Suppressor macrophage treated with lipopolysaccharide for 1 hour (primary cell): Measurements from ENCODE around the gene TTYH3.

Experiments
- DNase-seq, 3 donors: peaks; one replicate each; pipeline ENCODE4 v3.0.0-alpha.2; 2020 to 2022

Gene TTYH3

DNA sequence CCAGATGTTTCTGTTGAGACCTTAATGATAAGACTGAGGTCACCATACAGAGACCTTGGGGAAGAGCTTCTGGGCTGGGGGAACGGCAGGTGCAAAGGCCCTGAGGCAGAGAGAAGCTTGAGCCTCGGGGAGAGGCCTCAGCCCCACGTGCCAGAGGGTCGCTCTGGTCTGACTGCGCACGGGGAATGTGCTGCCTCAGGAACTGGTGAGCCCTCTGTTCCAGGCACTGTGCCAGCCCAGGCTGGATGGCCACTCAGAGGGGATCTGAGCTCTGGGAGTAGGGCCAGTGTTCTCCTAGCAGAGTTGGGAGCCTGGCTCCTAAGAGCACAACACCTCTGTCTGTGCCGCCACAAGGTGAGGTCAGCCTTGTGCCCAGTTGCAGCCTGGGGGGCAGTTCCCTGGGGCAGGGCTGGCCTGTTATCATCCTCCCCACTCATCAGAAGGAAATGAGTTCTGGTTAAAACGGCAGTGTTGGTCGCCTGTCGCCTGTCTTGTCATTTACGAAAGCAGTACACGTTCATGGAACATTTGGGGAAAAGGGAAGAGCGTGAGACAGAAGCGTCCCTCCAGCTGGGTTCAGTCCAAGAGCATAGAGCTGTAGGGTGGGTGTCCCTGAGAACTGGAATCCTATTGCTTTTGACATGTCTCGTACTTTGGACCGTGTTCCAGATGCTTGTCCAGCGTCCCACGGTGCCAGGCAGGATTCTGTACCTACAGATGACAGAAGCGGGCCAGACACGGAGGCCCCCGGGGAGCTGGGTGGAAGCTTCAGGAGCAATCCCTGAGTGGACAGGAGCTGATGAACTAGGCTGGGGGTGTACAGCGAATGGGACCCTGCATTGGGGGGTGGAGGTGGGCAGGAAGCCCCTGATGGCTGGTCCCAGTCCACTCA, 4.3 kb downstream of the TTYH3 start:
- peak in 1 of 3 donors; percentile 32 for DNase-seq

DNA sequence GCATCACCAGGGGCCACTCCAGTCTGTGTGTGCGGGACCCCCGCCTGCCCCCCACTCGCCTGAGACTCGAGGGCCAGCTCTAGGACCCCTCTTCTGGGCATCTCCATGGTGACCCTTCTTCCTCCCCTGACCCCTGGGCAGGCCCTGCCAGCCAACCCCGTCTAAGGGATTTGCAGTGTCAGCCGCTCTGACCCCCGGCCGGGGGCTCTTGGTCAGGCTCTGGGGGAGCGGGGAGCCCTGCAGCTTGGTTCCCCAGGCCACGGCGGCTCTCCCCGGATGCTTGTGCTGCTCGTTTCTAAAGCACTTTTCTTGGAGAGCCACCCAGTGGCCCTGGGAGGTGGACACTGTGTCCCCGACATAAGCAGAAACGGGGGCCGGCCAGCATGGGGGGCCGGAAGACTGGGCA, 5.3 kb downstream of the TTYH3 start:
- DNase-seq = no peak

DNA sequence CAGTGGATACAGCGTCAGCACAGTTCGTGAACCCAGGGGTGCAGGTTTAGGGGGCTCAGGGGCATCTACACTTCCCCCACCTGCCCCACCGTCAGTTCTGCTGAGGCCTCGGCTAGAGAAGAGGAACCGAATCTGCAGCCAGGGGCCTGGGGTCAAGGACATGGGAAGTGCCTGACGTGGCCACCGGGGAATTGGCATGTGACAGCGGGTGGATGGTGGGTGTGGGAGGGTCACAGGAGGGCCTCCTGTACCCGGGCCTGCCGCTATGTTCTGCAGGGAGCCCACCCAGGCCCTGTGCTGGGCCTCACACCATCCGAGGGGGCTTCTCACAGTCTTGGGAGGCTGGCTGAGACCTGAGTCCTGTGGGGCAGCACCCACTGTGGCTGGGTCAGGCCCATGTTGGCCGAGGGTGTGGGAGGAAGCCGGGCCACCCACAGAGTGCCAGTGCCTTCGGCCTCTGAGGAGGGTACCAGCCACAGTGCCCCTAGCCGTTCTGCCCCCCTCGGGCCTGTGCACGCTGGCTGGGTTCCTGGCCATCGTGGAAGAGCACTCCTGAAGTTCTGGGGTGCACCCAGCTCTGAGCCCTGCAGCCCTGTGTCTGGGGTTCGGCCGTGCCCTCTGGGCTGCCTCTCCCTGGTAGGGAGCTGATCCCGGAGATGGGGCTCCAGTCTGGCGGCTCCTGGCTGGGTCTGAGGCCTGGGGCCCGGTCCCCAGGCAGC, 5.9 kb downstream of the TTYH3 start:
- DNase-seq = peak; percentile 90 to 93 (median 91)

DNA sequence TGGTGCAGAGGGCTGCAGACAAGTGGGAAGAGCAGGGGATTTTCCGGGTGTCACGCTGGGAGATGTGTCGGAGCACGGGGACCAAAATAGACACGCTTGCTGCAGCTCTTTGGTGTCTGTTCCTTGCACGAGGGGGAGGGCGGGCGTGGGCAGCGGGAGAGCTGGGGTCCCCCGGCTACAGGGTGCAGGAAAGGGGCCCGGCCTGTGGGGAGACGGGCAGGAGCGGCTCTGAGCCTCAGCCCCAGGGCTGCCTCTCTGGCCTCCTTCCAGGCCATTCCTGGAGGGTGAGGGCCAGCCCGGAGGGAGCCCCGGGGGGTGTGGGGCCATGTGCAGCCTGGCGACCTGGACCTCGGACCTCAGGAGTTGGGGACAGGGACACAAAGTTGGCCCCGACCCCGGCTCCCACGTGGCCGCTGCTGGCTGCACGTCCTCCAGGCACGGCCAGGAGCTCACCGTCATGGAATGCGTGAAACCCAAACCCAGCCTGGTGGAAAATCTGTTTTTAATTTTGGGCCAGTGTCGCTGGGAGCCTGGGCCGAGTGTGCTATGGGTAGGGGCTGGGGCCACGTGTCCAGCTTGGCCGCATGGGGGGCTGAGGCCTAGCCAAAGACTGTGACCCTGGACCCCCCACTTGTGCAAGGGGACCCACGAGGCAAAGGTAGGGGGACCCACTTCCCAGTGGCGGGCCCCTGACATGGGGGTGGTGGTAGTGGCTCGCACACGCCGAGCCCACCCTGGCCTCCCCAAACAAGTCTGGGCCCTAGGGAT, 6.6 kb downstream of the TTYH3 start:
- peak; percentile 69 to 84 (median 79) for DNase-seq

DNA sequence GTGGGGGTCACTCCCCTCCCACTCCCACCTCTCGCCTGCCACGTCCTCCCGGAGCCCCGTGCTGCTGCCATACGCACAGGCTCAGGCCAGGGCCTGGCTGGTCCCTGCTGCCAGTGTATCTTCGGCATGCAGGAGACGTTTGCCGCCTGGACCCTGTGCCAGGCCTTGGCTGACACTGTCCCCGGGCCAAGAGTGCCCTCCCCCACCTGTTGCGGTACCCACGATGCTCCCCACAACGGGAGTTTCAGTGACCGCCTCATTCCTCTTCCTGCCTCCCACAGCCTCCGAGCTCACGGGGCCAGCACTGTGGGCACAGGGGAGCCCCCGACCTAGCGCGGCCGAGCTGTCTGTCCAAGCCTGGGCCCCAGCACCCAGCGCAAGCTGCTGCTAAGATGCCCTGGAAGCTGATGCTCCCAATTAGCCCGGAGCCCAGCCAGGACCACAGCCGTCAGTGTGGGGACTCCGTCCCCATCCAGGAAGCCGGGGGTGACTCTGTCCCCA, 7.4 kb downstream of the TTYH3 start:
- DNase-seq = peak in 1 of 3 donors; percentile 62

DNA sequence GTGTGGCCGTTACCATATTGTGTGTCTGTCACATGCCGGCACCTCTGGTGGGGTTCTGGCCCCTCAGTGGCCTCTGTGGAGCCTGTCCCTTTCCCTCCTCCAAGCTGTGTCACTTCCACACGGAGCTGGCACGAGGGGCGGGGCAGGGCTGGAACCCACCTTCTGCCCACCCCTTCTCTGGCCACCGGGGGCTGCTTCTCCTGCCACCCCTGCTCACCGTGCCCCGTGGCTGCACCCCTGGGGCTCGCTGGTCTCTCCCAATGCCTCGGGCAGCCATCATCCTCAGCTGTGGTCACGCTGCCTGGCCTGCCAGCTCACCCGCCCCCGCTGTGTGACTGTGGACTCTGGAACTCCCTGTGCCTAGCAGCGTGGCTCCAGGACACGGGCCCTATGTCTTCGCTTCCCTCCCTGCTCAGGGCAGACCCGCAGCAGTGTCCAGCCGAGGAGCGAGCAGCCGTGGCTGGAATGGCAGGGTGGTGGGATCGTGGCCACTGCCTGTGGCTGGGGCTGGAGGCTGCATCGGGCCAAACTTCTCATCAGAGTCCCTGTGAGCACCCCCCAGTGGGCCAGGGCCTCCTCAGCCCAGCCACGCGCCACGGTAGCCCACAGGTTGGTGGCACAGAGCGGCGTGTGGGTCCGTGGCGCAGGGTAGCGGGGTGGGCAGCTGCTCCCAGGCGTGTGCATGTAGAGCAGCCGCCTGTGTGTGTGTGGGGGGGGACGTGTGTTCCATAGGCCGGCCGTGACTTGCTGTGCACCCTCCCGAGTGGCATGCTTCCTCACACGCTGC, 8.1 kb downstream of the TTYH3 start:
- peak in 2 of 3 donors; percentile 38 to 41 for DNase-seq

DNA sequence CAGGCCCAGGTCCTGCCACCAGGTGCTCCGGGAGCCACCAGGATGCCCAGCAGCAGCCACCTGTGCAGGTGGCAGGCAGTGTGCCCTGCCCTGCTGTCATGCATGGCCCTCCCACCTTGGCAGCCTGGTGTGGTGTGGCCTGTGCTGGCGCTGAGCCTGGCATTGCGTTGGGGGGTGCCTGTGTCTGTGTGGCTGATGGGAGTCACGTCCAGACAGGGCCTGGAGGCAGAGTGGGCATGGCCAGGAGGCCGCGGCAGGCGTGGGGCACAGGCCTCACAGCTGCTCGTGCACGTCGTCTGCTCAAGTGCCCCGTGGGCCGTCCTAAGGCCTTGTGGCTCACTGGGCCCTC, 8.7 kb downstream of the TTYH3 start:
- DNase-seq = no peak

DNA sequence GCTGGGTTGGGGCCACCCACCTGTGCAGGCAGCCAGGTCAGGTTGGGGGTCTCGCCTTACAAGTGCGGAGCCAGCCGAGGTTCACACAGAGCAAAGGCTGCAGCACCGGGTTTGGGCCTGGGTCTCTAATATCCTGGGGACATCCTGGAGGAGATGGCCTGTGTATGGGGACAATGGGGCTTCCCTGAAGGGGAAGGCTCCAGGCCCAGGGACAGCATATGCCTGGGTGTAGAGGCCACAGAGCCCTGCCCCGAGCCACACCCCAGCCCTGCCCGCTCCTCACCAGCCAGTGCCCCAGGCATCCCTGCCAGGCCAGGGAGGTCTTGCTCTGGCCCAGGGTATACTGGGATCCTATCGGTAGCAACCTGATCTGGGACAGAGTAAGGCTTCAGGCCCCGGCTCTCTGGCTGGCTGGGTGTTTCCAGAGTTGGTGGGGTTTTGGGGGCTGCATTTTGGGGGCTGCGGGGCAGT, 9.1 kb downstream of the TTYH3 start:
- peak in 1 of 3 donors; percentile 38 for DNase-seq

DNA sequence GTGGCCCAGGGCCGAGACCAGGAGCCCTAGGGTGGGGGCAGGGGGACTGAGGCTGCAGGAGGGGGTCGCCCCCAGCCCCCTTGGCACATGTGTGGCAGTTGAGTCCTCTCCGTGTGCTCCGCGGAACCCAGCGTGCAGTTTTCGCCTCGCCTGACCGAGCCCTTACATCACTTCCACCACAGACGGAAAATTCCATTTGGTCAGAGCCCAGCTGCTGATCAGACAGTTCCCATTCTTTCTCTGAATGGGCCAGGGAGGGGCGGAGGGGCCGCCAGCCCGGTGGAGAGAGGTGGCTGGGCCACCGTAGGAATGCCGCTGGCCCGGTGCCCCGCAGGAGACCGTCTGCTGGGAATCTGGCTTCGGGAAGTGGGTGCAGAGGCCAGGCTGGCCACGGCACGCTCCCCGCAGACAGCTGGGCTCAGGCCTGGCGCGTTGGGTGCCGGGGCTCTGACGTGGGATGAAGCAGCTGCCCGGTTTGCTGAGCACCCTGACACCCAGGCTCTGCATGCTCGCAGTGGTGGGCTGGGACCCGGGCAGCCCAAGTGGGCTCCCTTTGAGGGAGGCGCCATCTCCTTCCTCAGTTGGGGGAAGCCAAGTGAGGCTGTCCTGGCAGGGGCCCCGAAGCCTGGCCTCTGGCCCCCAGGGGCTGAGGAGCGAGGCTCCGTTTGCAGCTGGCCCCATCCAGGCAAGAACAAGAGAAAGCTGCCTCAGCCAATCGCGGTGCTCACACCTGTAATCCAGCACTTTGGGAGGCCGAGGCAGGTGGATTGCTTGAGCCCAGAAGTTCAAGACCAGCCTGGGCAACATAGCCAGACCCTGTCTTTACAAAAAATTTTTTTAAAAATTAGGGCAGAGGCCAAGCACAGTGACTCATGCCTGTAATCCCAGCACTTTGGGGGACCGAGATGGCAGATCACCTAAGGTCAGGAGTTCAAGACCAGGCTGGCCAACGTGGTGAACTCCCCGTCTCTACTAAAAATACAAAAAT, 9.9 kb downstream of the TTYH3 start:
- DNase-seq = peak; percentile 89 to 92 (median 92)

DNA sequence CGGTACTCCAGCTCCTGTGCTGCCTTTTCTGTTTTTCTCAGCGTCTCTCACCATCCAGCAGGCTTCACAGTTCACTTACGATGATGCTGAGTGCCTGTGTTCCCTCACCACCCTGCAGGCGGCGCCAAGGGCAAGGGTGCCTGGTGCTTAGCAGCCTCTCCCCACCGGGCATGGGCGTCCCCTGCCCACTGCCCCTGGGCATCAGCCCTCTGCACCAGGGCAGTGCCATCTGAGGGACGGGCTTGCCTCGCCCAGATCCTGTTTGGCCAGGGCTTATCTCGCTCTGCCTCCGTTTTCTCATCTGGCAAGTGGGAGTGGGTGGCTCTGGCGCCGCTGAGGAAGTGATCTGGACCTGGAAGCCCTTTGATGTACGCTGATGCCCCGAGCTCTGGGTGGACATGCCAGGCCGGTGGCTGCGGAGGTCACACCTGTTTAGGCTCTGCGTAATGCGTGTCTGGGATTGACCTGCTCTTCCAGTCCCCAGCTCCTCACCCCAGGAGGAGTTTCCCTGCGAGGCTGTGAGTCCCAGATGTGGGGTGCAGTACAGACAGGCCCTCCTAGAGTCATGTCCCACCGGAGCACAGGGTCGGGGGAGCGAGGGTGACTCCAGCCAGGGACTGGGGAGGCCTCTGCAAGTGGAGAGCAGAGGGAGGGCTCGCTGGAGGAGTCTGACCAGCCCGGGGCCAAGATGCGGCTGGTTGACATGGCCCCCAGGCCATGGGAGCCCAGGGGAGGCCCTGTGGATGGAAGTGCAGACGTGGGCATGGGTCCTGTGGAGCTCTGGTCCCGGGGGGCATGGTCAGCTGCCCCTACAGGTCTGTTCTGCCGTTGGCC, 11.8 kb downstream of the TTYH3 start:
- DNase-seq = peak in 1 of 3 donors; percentile 33

DNA sequence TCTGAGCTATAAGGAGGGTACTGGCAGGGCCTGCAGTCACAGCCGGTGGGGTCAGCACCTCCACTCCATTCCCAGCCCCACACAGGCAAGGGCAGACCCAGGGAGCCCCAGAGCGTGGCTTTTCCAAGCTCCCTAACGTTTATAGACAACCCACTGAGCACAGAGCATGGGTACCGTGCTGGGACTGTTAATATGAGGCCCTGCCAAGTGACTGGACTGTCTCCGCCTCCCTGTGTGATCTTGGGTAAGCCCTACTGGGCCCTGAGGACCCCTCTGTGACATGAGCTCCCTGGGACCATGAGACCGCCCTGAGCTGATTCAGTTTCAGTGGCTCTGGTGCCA, 12.4 kb downstream of the TTYH3 start:
- DNase-seq = no peak

DNA sequence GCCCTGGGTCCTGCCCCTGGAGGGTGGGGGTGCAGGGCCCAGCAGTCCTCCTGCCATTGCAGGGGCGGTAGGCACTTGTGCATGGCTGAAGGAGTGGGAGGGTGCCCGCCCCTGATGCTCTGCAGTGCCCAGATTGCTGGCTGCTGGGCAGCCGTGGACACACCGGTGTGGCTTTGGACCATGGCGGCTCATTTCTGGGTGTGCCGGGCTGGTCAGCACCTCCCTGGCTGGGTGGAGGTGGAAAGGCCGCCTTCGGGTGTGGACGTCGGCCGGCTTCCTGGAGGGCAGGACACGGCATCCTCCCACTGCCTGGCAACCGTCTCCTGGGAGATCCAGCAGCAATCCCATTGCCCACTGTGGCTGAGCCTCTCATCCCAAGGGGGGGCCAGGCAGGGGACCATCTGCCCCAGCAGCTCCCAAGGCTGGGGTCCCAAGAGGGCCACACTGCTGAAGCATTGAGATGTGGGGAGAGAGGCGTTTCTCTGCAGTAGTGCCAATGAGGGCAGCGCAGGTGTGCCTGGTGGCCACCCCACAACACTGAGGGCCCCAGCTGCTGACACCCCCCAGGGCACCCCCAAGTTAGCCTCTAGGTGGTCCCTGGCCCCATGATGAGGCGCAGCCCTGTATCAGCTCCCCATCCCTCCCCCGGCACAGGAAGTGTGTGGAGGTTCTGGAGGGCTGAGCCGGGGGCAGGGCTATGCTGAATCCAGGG, 12.9 kb downstream of the TTYH3 start:
- DNase-seq = no peak

DNA sequence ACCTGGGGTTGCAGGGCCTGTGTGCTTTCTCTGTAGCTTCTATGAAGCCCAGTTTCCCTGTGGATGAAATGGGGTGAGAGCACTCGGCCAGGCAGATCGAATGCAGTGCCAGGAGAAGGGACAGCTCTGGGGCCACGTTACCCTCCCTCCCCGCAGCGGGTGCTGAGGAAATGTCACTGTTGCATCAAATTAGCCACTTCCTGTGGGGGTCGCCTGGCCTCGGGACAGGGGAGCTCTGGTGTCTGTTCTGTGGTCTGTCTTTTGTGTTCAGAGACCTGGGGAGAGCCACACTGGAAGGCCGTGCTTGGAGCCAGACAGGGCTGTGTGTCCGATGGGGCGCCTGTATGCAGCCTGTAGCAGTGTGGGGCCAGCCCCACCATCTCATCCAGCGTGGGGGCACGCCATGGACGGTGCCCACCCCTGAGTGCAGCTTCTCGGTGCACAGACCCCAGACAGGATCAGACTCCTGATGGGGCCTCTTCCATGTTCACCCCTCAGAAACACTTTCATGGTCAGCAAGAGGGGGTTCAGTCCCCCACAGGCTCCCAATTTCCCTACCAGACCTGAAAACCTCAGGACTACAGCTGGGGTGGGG, 13.6 kb downstream of the TTYH3 start:
- peak in 1 of 3 donors; percentile 42 for DNase-seq

DNA sequence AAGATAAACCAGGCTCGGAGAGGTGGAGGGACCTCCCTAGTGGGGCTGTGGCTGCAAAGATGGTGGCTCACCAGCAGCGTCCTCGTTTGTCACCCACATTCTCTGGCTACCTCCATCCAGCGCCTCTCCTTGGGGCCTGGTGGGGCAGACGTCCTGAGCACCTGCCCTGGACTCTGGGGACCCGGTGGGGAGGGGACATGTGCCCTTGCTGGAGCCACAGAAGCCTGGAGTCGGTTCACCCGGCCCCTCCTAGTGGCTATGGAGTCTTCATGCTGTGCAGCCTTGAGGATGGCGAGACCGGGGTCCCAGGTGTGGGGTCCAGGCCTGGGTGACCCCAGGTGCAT, 14.5 kb downstream of the TTYH3 start:
- no peak for DNase-seq

DNA sequence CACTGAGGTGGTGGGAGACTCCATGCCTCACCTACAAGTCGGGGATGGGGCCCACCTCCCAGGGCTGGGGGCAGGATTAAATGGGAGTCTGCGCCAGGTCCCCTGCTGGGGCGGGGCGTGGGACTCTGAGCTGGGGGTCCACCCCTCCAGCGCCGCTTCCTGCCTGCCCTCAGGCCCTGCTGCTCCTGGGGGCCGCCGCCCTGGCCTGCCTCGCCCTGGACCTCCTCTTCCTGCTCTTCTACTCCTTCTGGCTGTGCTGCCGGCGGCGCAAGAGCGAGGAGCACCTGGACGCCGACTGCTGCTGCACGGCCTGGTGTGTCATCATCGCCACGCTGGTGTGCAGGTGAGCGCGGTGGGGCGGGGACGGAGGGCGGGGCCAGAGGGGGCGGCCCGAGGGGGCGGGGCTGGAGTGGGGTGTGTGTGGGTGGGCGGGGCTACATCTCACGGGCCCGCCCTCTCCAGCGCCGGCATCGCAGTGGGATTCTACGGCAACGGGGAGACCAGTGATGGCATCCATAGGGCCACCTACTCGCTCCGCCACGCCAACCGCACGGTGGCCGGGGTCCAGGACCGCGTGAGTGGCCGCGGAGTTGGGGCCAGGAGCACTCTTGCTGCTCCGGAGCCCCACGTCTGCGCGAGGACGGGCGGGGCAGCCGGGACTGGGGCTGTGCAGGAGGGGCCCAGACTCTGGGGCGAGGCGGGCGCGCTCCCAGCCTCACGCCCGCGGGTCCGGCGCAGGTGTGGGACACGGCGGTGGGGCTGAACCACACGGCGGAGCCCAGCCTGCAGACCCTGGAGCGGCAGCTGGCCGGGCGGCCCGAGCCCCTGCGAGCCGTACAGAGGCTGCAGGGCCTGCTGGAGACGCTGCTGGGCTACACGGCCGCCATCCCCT, 15.1 kb downstream of the TTYH3 start:
- no peak for DNase-seq

DNA sequence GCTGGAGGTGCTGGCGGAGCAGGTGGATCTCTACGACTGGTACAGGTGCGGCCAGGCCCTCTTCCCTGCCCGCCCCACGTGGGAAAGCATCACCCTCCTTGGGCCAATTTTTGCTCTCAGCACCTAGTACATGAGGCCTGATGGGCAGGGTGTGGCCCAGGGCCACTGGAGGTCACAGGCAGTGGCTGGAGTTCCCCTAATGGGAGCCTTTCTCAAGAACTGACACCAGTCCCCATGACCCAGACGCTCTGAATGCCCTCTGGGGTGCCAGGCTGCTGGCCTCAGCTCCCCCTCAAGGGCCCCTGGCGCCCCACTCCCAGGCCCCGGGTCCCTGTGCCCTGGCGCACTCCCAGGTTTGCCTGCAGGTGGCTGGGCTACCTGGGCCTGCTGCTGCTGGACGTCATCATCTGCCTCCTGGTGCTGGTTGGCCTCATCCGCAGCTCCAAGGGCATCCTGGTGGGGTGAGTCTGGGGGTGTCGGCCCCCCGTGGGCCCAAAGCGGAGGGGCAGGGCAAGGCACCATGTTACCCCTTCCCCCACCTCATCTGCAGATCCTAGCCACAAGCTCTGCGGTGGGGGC, 15.9 kb downstream of the TTYH3 start:
- peak; percentile 46 to 58 (median 47) for DNase-seq

DNA sequence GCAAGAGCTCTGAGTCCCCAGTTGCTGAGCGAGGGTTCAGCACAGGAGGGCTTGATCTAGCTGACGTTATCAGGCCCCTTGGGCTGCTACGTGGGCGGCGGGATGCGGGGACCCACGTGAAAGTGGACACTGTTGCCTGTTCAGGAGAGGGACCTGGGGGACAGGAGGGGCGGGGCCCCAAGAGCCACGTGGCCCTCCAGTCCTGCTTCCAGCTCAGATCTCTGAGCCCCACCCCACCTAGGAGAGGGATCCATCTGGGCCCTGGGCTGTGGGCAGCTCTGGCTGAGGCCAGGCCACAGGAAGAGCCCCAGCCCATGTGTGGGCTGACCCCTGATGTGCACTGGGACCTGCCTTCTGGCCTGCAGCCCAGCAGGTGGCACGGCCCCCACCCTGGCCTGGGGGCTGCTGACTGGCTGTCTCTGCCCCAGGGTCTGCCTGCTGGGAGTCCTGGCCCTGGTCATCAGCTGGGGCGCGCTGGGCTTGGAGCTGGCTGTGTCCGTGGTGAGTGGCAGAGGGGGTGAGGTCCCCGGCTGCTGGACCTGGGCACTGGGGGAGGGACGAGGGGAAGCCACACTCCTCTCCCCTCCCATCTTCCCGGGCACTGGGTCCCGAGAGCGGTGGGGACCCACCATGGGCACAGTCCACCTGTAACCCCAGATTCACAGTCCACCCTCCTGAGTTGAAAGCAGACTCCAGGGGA, 17.5 kb downstream of the TTYH3 start:
- no peak for DNase-seq
